Measurements from ENCODE around the gene NSD1.
"Not testable (repeated sequence)": the region's sequence is repeated elsewhere in the genome, so short reads cannot be mapped to it uniquely, and the experiment has no call there.

Gene NSD1

DNA sequence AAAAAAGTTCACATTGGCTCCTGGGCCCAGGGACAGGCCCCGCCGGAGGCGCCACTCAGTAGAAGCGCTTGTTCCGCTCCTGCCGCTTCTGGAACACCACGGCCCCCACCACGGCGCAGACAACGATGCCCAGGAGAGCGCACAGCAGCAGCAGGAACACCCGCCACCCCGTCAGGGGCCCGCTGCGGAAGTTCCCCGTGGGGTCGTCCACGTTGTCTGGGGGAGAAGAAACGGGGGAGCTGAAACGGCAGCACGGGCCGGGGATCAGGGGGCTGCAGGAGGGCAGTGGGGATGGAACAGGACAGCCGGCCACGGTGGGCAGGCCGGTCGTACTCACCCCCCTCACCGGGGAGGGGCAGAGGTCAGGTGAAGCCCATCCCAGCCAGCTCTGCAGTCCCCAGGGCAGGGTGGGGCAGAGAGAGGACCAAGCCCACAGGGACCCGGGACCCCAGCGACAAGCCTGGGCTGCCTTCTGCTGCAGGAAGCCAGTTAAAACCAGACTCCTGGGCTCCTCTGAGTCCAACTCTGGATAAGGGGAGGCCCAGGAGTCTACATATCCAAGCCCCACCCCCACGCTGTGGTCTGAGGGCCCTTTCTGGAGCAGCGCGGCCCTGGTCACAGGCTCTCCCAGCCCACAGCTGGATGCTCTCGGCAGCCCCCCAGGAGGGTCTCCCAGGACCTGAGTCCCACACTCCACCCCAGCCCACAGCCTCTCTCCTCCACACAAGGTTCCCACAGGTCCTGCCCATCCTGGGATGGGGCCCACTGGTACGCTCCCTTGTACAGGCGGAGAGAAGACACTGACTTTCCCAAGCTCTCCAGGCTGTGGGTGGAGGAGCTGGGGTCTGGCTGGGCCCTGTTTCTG is 198.7 kb downstream of the NSD1 start:
- no peak for DNase-seq

DNA sequence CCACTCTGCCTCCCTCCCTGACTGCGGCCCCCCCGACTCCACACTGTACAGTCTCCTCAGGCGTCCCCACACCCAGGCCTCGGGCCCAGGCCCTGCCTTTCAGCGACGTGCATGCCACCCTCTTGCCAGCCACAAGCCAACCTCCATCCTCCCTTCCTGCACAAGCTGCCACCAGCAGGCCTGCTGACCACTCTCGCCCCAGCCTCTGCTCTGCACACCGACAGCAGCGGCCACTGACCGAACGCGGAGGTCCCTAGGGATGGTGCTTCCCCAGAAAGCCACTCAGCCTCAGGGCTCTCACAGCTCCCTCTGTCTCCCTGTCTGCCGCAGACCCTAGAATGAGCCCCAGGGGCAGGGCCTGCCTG is 199.3 kb downstream of the NSD1 start:
- no peak for DNase-seq

DNA sequence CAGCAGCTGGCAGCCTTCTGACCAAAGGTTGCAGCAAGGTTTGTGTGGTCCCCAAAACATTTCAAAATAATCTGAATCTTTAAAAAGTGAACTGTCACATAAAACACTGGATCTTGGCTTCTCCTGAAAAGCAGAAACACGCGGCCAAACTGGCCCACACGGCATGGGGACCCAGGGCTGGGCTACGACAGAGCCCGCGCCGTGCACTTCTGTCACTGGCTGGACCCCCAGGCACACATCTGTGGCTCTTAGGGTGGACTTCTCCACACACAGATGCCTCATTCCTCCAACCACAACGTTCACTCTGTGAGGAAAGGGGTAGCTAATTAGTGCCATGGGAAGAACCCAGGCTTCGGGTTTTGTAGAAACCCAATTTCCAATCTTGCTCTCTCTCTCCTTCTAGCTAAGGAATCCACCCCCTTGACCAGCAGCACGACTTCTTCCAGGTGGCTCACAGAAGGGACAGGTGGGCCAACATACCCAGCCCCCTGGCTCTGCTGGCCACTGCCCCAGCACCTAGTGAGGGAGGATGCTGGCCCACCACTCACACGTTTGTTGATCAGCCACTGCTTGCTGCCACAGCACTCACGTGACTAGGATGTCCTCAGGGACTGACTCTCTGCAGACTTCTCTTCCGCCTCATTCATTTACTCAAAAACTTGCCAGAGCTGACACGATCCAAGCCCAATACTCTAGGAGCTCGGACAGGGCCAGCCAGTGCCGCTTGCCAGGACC is 200.0 kb downstream of the NSD1 start:
- no peak for DNase-seq

DNA sequence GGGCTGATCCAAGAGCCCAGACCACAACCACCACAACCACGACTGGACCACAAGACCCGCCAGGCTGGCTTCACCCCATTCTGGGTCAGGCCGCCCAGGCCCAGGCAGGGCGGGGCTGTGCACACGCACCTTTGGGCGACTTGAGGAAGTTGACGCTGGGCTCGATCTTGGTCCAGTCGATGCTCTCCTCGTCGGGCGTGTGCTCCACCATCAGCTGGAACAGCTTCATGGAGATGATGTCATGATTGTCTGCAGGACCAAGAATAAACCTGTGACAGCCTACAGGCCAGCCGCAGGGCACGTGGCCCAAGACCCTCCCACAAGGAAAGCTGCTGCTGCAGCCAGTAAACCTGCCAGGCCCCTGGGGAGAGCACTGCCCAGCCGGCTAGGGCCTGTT is 200.6 kb downstream of the NSD1 start:
- DNase-seq, result no peak

DNA sequence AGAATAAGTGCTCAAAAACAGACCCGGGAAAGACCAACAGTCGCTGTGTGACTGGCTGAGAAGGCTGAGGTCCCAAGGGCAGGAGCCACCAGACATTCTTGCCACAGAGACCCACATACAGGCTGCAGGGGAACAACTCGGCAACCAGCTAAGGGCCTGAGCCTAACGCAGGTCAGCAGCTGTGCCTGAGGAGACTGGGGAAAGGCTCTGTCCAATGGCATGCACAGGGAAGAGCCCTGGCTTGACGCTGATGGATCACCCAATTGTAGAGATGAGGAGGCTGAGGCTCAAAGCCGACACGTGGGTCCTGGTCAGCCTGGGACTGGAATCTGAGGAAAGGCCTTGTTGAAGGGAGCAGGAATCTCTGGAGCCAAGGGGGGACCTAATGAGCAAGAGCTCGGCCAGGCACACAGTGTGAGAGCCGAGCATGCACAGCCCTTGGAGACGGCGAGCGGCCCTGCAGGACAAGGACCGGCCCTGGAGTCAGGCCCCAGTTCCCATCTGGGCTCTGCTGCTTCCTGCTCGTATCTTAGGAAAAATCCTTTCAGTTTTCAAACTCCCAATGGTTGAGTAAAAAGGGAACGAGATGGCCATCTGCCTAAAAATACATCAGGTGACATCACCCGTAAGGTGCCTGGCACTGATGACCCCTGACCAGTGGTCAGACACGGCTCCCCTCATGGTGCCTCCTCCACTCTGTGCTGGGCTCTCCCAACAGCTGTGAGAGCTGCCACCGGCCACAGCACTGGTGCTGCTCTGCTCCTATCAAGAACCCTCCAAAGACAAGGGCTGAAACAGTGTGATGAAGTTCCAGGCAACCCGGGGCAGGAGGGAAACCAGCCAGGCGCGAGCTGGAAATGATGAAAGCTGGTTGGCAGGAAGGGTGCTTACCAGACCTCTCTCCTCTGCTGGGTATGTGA is 201.5 kb downstream of the NSD1 start:
- DNase-seq, result no peak

DNA sequence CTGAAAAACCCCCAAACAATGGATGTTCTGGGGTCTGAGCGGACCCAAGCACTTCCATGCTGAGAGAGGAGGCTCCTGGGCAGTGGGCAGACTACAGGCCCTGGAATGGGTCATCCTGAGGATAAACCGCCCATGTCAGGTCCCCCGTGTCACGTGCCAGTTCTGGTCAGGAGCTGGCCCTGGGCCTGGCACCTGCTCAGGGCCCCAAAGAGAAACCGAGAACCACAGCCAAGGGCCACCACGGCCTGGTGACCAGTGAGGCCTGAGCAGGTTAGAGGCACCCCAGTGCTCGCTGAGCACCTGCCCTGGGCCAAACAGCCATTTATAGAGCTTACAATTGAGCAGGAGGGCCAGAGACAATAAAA is 202.1 kb downstream of the NSD1 start:
- DNase-seq, result no peak

DNA sequence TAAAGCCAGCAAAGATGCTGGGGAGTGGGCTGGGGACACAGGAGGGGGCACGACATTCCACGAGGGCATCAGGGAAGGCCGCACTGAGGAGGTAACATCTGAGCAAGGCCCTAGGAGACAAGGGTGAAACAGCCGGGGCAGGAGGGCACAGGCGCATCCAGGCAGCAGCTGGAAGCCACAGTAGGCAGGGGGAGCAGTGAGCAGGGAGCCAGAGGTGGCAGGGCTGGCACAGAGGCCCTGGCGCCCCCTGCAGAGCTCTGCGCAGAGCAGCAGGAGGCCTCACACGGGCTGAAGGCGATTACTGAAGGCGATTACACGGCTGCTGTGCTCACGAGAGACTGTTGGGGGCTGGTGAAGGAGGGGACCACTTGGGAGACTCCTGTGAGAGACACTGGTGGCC is 202.5 kb downstream of the NSD1 start:
- no peak for DNase-seq

DNA sequence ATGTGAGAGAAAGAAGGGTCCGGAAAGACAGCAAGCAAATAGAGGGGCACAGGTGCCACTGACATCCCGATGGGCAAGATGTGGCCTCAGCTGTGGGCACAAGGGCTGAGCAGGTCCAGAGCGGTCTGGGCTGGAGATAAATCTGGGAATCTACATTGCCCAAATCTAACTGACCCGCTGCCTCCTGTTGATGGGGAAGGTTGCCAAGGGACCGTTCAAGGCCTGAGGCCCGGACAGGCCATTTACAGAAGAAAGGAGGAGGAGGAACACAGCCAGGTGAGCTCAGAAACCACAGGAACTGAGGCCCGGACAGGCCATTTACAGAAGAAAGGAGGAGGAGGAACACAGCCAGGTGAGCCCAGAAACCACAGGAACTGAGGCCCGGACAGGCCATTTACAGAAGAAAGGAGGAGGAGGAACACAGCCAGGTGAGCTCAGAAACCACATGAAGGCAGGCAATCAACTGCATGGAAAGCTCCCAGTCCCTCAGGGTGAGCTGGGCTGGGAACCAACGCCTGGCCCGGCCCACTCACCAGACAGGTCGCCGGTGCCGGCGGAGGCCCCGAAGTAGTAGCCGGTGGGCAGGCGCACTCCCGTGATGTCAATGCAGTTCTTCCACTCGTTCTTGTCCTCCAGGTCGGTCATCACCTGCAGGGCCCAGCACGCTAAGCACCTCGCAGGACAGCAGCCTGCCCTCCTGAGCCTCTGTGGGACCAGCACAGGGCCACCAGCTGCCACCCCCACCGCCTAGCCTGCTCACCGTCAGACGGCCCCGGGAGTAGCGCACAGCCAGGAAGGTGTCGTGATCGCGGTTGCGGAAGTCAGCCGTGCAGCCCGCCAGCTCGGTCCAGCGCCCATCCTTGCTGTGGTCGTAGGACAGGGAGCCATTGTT is 203.3 kb downstream of the NSD1 start:
- DNase-seq, result no peak

DNA sequence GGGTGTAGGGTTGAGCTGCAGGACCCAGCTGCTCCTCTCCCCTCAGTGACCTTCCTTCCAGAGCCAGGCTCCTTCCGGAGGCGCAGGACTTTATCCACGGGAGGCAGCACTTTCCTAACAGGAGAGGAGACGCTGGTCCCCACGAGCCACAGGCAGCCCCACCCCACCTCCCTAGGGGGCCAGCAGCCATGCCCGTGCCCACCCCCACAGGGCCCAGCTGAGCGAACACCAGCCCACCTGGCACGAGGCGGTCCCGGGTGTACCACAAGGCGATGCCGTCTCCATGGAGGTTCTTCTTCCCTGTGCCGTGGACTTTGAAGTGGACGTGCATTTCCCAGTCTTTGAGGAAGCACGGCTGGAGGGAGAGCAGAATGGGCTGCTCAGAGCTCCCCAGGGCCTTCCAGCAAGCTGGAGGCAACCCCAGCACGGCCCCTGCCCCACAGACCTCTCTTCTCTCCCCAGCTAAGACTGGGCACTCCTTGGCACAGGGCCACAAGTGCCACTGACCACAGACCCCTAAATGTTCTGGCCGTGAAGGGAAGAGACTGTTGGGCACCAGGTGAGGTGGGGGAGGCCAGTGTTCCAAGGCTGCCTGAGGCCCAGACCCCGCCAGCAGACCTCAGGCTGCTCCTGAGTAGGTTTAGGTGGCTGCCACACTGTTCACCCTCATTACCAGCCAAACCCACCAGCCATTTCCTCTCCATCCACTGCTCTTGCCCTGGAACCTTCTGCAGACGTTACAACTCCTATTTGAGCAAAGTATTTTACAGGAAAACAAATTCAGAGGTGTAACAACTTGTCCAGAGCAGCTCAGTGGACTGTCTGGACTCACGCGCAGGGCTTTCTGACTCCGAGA is 204.9 kb downstream of the NSD1 start:
- DNase-seq, result no peak

DNA sequence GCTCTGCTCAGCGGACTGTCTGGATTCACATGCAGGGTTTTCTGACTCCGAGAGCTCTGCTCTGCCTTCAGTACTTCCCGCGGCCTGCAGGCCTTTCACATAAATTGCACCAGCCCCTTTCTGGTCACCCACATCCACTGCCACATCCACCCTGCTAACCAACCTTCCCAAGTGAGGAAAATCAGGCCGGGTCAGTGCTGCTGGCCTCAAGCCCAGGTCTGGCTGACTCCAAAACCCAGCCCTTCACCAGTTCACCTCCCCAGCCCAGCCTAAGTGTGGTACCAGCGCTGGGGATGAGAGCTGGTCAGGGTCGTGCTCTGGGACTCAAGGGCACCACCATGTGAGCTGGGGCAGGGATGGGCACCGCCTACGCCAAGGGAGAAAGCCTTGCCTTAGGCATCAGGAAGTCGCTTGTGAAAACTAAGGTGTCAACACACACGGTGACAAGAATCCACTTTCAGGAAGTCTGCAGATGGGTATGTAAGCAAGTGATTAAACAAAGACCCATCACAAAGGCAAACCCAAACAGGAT is 205.6 kb downstream of the NSD1 start:
- no peak for DNase-seq

DNA sequence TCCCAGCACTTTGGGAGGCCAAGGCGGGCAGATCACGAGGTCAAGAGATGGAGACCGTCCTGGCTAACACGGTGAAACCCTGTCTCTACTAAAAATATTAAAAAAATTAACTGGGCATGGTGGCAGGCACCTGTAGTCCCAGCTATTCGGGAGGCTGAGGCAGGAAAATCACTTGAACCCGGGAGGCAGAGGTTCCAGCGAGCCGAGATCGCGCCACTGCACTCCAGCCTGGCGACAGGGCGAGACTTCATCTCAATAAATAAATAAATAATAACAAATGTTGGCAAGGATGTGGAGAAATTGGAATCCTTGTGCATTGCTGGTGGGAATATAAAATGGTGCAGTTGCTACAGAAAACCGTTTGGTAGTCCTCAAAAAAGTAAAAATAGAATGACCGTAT is 209.4 kb downstream of the NSD1 start:
- not testable (repeated sequence) for DNase-seq

DNA sequence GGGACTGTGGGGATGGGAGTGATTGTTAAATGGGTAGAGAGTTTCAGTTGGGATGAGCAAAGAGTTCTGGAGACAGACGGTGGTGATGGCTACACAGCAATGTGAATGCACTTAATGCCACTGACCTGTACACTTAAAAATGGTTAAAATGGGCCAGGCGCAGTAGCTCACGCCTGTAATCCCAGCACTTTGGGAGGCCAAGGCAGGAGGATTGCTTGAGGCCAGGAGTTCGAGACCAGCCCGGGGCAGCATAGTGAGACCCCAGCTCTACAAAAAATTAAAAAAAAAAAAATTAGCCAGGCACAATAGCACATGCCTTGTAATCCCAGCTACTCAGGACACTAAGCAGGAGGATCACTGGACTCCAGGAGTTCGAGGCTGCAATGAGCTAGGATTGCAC is 210.2 kb downstream of the NSD1 start:
- DNase-seq, result no peak

DNA sequence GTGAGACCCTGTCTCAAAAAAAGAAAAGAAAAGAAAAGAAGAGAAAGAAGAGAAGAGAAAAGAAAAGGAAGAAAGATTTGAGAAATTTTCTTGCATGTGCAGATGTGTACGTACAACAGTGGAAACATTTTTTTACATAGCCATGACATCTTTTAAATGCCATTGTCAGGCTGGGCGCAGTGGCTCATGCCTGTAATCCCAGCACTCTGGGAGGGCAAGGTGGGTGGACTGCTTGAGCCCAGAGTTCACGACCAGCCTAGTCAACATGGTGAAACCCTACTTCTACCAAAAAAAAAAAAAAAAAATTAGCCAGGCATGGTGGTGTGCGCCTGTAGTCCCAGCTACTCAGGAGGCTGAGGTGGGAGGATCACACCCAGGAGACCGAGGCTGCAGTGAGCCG is 211.3 kb downstream of the NSD1 start:
- no peak for DNase-seq

DNA sequence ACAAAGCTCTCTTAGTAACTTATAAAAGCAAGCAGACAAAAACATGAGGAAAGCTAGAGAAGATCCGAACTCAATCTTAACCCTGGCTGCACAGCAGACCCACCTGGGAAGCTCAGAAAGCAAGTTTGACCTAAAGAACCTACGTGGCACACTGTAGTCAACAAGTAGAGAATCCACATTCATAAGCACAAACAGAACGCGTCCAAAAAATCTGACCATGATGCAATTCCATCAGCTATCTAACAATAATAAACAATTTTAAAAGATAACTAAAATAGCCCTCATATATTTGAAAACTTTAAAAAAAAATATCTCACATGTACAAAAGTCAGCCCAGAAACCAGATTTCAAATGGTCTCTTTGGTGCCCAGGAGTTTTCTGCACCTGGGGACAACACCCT is 213.2 kb downstream of the NSD1 start:
- no peak for DNase-seq

DNA sequence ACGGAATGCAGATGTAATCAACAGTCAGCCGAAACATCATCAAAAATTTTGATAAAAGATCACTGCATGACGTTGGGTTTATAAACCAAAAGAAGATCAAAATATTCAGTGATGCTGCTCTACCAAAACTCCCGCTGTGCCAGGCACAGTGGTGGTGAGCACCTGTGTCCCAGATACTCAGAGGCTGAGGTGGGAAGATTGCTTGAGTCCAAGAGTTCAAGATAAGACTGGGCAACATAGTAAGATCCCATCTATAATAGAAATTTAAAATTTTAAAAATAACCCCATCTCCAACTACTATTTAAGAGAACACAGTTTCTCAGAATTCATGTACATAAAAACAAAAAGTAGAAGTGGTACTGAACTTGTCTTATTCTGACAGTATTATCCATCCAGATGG is 214.1 kb downstream of the NSD1 start:
- DNase-seq, result no peak

DNA sequence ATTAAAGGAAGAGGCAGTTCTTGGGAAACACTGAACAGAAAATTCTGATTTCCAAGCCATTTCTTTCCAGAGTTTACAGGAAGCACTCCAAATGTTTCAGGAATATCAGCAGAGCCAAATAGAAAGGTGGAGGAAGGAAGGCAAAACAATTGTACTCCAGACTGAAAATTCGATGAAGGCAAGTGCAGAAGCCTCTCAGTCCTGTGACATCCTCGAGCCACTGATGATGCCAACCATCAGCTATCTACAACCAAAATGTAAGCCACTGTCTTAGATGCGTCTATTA is 215.7 kb downstream of the NSD1 start:
- DNase-seq, result no peak

DNA sequence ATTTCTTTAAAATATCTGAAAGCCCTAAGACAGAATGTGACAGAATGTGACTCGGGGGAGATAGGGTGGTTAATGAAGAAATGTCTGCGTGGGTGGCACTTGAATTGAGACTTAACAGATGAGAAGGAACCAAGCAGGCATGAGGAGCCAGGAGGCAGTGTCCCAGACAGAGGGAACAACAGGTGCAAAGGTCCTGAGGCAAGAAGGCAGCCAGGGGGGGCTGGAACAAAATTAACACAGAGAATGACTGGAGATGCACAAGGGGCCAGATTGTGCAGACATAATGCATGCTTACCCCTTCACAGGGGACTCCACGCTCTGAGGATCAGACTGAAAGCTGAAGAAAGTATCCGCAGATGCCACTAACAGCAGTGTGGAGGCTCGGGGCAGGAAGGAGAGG is 216.2 kb downstream of the NSD1 start:
- no peak for DNase-seq
